Caco-2 (cell line): Measurements from ENCODE around the gene RHOG. TPM values are rescaled to one million over a fixed set of nuclear protein-coding genes. Genes with fewer than 3 reads are reported as not detected.

Source experiments
- Bru-seq: library from RNA; stranded (reverse); fragments of 400-500 nt; gene quantifications from one replicate; lab custom pipeline; 2021; lab: Mats Ljungman, UMichigan
- BruChase-seq, 2 experiments: library from RNA; stranded (reverse); fragments of 400-500 nt; gene quantifications; one replicate each; lab custom pipeline; 2021; lab: Mats Ljungman, UMichigan
- BruUV-seq: library from RNA; stranded (reverse); fragments of 400-500 nt; replicated peaks from 2 replicates; lab custom pipeline; 2021; lab: Mats Ljungman, UMichigan
- CTCF ChIA-PET: fragments of 300-600 bp; sonication (Branson Sonifier 250); formaldehyde crosslinking; loops from one replicate; lab custom pipeline; 2022; ENCODE audit warnings: antibody characterized with exemption; lab: Charles Lee
- POLR2A ChIA-PET: fragments of 300-600 bp; sonication (Branson Sonifier 250); formaldehyde crosslinking; loops from one replicate; lab custom pipeline; 2022; ENCODE audit warnings: antibody characterized with exemption; lab: Charles Lee
- DNase-seq, 2 experiments: peaks; one replicate each; pipeline versions ENCODE4 v3.0.0 to v3.0.0-alpha.2; 2020 to 2022
- H3K27me3 ChIP-seq: replicated peaks from 2 replicates; pipeline ENCODE4 v1.6.0; 2011; ENCODE audit warnings: low read length; ENCODE audit not compliant: control insufficient read depth, insufficient read depth
- H3K36me3 ChIP-seq: 2 replicates; pipeline ENCODE4 v1.5.1; 2011; ENCODE audit warnings: low read length; ENCODE audit not compliant: control insufficient read depth, insufficient read depth
- H3K4me1 ChIP-seq: fragments of 250-450 bp; sonication (Bioruptor Pico); 2 replicates; pipeline ENCODE4 v1.5.1; 2020; ENCODE audit warnings: mild to moderate bottlenecking
- H3K4me3 ChIP-seq: 2 replicates; pipeline ENCODE4 v1.5.1; 2011; ENCODE audit warnings: low read depth, mild to moderate bottlenecking, control low read depth, low read length
- H3K9me3 ChIP-seq: fragments of 250-450 bp; sonication (Bioruptor Pico); 2 replicates; pipeline ENCODE4 v1.5.1; 2020; ENCODE audit warnings: mild to moderate bottlenecking, moderate library complexity
- H3K27ac Mint-ChIP-seq: one replicate; pipeline ENCODE4 v1.8.0; 2022; ENCODE audit warnings: mixed read lengths; ENCODE audit not compliant: unreplicated experiment
- H3K27me3 Mint-ChIP-seq: one replicate; pipeline ENCODE4 v1.8.0; 2022; ENCODE audit warnings: mixed read lengths; ENCODE audit not compliant: insufficient read depth, unreplicated experiment
- H3K36me3 Mint-ChIP-seq: one replicate; pipeline ENCODE4 v1.8.0; 2022; ENCODE audit warnings: mild to moderate bottlenecking, mixed read lengths; ENCODE audit not compliant: insufficient read depth, unreplicated experiment
- H3K4me1 Mint-ChIP-seq: one replicate; pipeline ENCODE4 v1.8.0; 2022; ENCODE audit warnings: low read depth, mixed read lengths; ENCODE audit not compliant: unreplicated experiment
- H3K4me3 Mint-ChIP-seq: one replicate; pipeline ENCODE4 v1.8.0; 2022; ENCODE audit warnings: mild to moderate bottlenecking, moderate library complexity, mixed read lengths; ENCODE audit not compliant: unreplicated experiment
- H3K9me3 Mint-ChIP-seq: one replicate; pipeline ENCODE4 v1.8.0; 2022; ENCODE audit warnings: mixed read lengths; ENCODE audit not compliant: unreplicated experiment
- CTCF ChIP-seq, 2 experiments: fragments of 200-600 bp in 1 of 2; IDR thresholded peaks; 1 replicate in 1 of 2; 2 replicates in 1 of 2; pipeline versions ENCODE4 v1.5.1 to v1.8.0; 2011 to 2022; ENCODE audit warnings: antibody characterized with exemption in 1 of 2, control low read depth in 1 of 2, inconsistent platforms in 1 of 2, low read depth in 1 of 2, low read length in 1 of 2, mild to moderate bottlenecking in 1 of 2, moderate library complexity in 1 of 2; ENCODE audit not compliant: insufficient read depth in 1 of 2, severe bottlenecking in 1 of 2, unreplicated experiment in 1 of 2
- intact Hi-C: fragments of 100-400 bp; cut with micrococcal nuclease; formaldehyde crosslinking; loops from one replicate; pipeline ENCODE4 v1.10.0; 2022; ENCODE audit not compliant: unreplicated experiment
- long read RNA-seq: library from polyadenylated mRNA; stranded (forward); transcript quantifications from one replicate; pipeline ENCODE4 v2.0.0, GENCODE V29; 2022
- total RNA-seq: library from RNA; stranded (reverse); gene quantifications from 2 replicates; pipeline ENCODE4 v1.2.3, GENCODE V29; 2022

Gene RHOG
- total RNA-seq (36.9 and 40.5 TPM in 2 replicates), Bru-seq, nascent RNA (percentile 72 among the genes with signal in this experiment), BruChase-seq, experiment 1, labeled RNA remaining after a 2-hour chase (percentile 65 among the genes with signal in this experiment), BruChase-seq, experiment 2, labeled RNA remaining after a 6-hour chase (percentile 64 among the genes with signal in this experiment)
- long read RNA-seq, transcript RHOG-201 (2 exons, 1,319 nt), result major isoform, 15 of 20 reads
- long read RNA-seq, partial matches to known transcripts, result 5 of 20 reads
- long read RNA-seq, other reads (novel, unspliced or antisense), result 0 of 20 reads

- Mint-ChIP-seq H3K9me3 (no peaks in the 10 kb centered on the region), H3K4me3 (peak within 1 kb of the TSS; percentile 96), H3K36me3 (no peaks in the 10 kb centered on the region), H3K27me3 (no peaks in the 10 kb centered on the region), H3K27ac (peak within 1 kb of the TSS; percentile 84), H3K4me1 (peaks cover 10% of the 10 kb centered on the region)
- no peak for TF ChIP-seq CTCF (IDR thresholded peaks at IDR 0.05; ENCODE audit: insufficient read depth in 1 of 2, low read depth in 1 of 2, low read length in 1 of 2, severe bottlenecking in 1 of 2, unreplicated experiment in 1 of 2)
- DNase-seq, result peak; percentile 81 to 89
- Histone ChIP-seq H3K4me3 (peak within 1 kb of the TSS; percentile 68), H3K27me3 (no peaks in the 10 kb centered on the region), H3K36me3 (no peaks in the 10 kb centered on the region), H3K9me3 (no peaks in the 10 kb centered on the region), H3K4me1 (peaks cover 9% of the 10 kb centered on the region; the same call in 1 of the 2 replicates)
- ChIA-PET CTCF (interaction anchor here (0.5 to 3.1 kb wide), 27 partner anchors 8 to 247 kb away, joined by 3 to 63 read pairs (median 5); partner anchors contain the start of genes PGAP2 and STIM1), POLR2A (interaction anchor here (0.6 to 2.2 kb wide), 10 partner anchors 8 to 462 kb away, joined by 3 to 11 read pairs (median 4); partner anchors contain the start of genes NUP98, PGAP2, STIM1 and ZNF195)
- intact Hi-C loops, result loop anchor here (1.0 kb wide), 2 partner anchors 44 to 231 kb away; partner anchors contain the start of gene NUP98
- BruUV-seq, result no TSS peak
These were observed at the start of gene RHOG for GRCh38 chr11:3840870-3841425. TSS of gene RHOG (minus strand) at chr11:3840959. CDS start at chr11:3828138, 12,821 bp downstream.

- Mint-ChIP-seq H3K4me1 (peaks cover 18% of the 10 kb centered on the region), H3K4me3 (no peak overlapping the region), H3K27ac (no peak overlapping the region), H3K36me3 (peaks cover 5% of the 10 kb centered on the region), H3K9me3 (no peaks in the 10 kb centered on the region), H3K27me3 (no peaks in the 10 kb centered on the region)
- no peak for TF ChIP-seq CTCF (IDR thresholded peaks at IDR 0.05; ENCODE audit: insufficient read depth in 1 of 2, low read depth in 1 of 2, low read length in 1 of 2, severe bottlenecking in 1 of 2, unreplicated experiment in 1 of 2)
- CTCF ChIA-PET, result interaction anchor here (0.8 kb wide), 1 partner anchor 35 kb away, joined by 3 read pairs; the partner anchor contains the start of gene STIM1
- POLR2A ChIA-PET, result no interaction called here
- BruUV-seq, result no TSS peak
- no peaks in the 10 kb centered on the region; the same call in 1 of the 2 replicates for H3K4me1 ChIP-seq
- DNase-seq, result no peak
- H3K27me3 ChIP-seq, result no peaks in the 10 kb centered on the region
- intact Hi-C loops, result no loop called here
- no peaks in the 10 kb centered on the region for H3K9me3 ChIP-seq
- H3K4me3 ChIP-seq, result no peak overlapping the region
- H3K36me3 ChIP-seq, result no peaks in the 10 kb centered on the region
These were observed 49.3 kb upstream of the RHOG start for GRCh38 chr11:3890014-3890413.

GRCh38 chr11:3888876-3889275, 48.1 kb upstream of the RHOG start:
- POLR2A ChIA-PET, result no interaction called here
- peaks cover 18% of the 10 kb centered on the region for H3K4me1 Mint-ChIP-seq
- intact Hi-C loops, result no loop called here
- no peak for TF ChIP-seq CTCF (IDR thresholded peaks at IDR 0.05; ENCODE audit: insufficient read depth in 1 of 2, low read depth in 1 of 2, low read length in 1 of 2, severe bottlenecking in 1 of 2, unreplicated experiment in 1 of 2)
- no peak overlapping the region for H3K4me3 Mint-ChIP-seq
- Histone ChIP-seq H3K4me1 (no peaks in the 10 kb centered on the region; the same call in 1 of the 2 replicates), H3K27me3 (no peaks in the 10 kb centered on the region), H3K36me3 (no peaks in the 10 kb centered on the region), H3K4me3 (no peak overlapping the region), H3K9me3 (no peaks in the 10 kb centered on the region)
- H3K27ac Mint-ChIP-seq, result no peak overlapping the region
- peaks cover 5% of the 10 kb centered on the region for H3K36me3 Mint-ChIP-seq
- H3K9me3 Mint-ChIP-seq, result no peaks in the 10 kb centered on the region
- H3K27me3 Mint-ChIP-seq, result no peaks in the 10 kb centered on the region
- no TSS peak for BruUV-seq
- no peak for DNase-seq
- CTCF ChIA-PET, result no interaction called here
